Activated CD8-positive, alpha-beta T cell treated with anti-CD3 and anti-CD28 coated beads for 36 hours (primary cell): ENCODE results near the gene NRXN3. TPM values are rescaled to one million over a fixed set of nuclear protein-coding genes. Genes with fewer than 3 reads are reported as not detected.

Experiments
- ATAC-seq: fragments of 200-7000 bp; cut with Tn5 transposase; one replicate; pipeline ENCODE4 v1.10.0; 2021; ENCODE audit warnings: mild to moderate bottlenecking, moderate library complexity
- CTCF ChIA-PET: fragments of 350-600 bp; sonication (Branson Sonifier 250); formaldehyde crosslinking; loops from one replicate; lab custom pipeline; 2021; ENCODE audit warnings: antibody characterized with exemption; lab: Charles Lee
- POLR2A ChIA-PET: fragments of 350-600 bp; sonication (Branson Sonifier 250); formaldehyde crosslinking; loops from one replicate; lab custom pipeline; 2021; ENCODE audit warnings: antibody characterized with exemption; lab: Charles Lee
- DNase-seq: peaks from one replicate; pipeline ENCODE4 v3.0.0-alpha.2; 2020
- H3K27ac Mint-ChIP-seq: one replicate; pipeline ENCODE4 v1.8.0; 2021; ENCODE audit warnings: mild to moderate bottlenecking, mixed read lengths
- H3K27me3 Mint-ChIP-seq: one replicate; pipeline ENCODE4 v1.8.0; 2021; ENCODE audit warnings: mixed read lengths
- H3K36me3 Mint-ChIP-seq: one replicate; pipeline ENCODE4 v1.8.0; 2021; ENCODE audit warnings: low read depth, mixed read lengths
- H3K4me1 Mint-ChIP-seq: one replicate; pipeline ENCODE4 v1.8.0; 2021; ENCODE audit warnings: low read depth, mixed read lengths
- H3K4me3 Mint-ChIP-seq: one replicate; pipeline ENCODE4 v1.8.0; 2021; ENCODE audit warnings: mild to moderate bottlenecking, moderate library complexity, mixed read lengths
- H3K9me3 Mint-ChIP-seq: one replicate; pipeline ENCODE4 v1.8.0; 2021; ENCODE audit warnings: mixed read lengths
- intact Hi-C: fragments of 100-400 bp; cut with micrococcal nuclease; formaldehyde crosslinking; loops from one replicate; pipeline ENCODE4 v1.10.0; 2022
- total RNA-seq, 2 experiments: library from RNA; stranded (reverse); gene quantifications; one replicate each; pipeline ENCODE4 v1.2.3, GENCODE V29; 2021
- TF ChIP-seq, protein P1 (sequence below): fragments of 200-600 bp; IDR thresholded peaks from one replicate; pipeline ENCODE4 v1.8.0; 2022; ENCODE audit warnings: antibody characterized with exemption, mild to moderate bottlenecking

NRXN3 gene
- total RNA-seq, 2 experiments from 2014 or later: not detected

DNA sequence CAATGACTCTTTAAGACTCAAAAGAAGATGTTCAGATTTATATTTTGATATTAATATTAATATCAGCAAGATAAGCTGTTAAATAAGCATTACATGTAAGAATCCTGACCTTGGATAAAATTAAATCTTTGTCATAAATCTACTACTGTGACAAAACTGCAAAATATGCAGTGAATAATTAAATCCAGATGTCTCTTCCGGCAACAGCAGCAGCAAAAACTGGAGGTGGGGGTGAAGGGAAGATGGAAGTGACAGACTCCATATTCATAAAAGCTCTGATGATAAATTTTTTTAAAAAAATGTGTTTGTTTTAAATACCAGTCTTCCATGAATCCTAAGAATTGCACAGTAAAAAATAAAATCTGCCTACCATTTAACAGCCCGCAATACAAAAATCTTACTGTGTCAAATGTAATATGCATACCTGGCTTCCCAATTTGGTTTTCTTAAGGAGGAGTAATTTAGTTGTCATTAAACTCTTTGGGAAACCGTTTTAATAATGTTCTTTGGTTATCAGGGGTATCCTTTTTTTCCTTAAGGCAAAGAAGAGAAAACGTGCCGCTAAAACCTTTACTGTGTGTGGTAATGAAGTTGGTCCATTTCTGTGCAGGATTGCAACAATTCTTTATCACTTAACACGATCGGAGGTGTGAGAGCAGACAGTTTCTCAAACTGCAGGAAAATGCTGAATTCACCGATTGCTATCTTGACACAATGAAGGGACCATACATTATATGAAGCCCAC lies 1562.9 kb downstream of the NRXN3 start:
- CTCF ChIA-PET: no interaction called here
- intact Hi-C loops: no loop called here
- no peaks in the 10 kb centered on the region for H3K36me3 Mint-ChIP-seq
- ATAC-seq (no peak), DNase-seq (no peak)
- peaks cover 6% of the 10 kb centered on the region for H3K4me1 Mint-ChIP-seq
- no peak overlapping the region for H3K4me3 Mint-ChIP-seq
- H3K9me3 Mint-ChIP-seq: peaks cover 8% of the 10 kb centered on the region
- H3K27me3 Mint-ChIP-seq: no peaks in the 10 kb centered on the region
- POLR2A ChIA-PET: no interaction called here
- TF ChIP-seq, protein P1, sequence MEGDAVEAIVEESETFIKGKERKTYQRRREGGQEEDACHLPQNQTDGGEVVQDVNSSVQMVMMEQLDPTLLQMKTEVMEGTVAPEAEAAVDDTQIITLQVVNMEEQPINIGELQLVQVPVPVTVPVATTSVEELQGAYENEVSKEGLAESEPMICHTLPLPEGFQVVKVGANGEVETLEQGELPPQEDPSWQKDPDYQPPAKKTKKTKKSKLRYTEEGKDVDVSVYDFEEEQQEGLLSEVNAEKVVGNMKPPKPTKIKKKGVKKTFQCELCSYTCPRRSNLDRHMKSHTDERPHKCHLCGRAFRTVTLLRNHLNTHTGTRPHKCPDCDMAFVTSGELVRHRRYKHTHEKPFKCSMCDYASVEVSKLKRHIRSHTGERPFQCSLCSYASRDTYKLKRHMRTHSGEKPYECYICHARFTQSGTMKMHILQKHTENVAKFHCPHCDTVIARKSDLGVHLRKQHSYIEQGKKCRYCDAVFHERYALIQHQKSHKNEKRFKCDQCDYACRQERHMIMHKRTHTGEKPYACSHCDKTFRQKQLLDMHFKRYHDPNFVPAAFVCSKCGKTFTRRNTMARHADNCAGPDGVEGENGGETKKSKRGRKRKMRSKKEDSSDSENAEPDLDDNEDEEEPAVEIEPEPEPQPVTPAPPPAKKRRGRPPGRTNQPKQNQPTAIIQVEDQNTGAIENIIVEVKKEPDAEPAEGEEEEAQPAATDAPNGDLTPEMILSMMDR: no peak
- H3K27ac Mint-ChIP-seq: no peak overlapping the region

DNA sequence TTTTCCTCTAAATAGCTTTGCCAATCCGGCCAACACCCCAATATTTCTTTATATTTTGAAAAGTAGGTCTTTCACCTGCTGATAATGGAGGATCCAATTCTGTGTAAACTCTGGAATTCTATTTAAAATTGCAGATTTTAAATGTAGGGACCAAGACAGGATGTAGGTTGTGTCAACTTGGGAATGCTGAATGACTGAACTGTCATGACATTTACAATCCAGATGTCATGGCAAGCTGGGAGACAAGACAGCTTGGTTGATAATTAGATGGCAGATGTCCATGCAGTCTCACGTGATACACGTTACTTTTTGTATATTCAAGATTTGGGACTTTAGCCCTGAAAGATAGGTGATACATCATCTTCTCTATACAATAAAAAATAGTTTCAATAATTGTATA lies 1564.0 kb downstream of the NRXN3 start:
- Mint-ChIP-seq H3K4me3 (no peak overlapping the region), H3K4me1 (peaks cover 4% of the 10 kb centered on the region), H3K9me3 (peaks cover 10% of the 10 kb centered on the region), H3K27ac (no peak overlapping the region), H3K27me3 (no peaks in the 10 kb centered on the region), H3K36me3 (no peaks in the 10 kb centered on the region)
- intact Hi-C loops: no loop called here
- TF ChIP-seq, protein P1: no peak
- POLR2A ChIA-PET: no interaction called here
- DNase-seq: no peak
- CTCF ChIA-PET: no interaction called here
- no peak for ATAC-seq

DNA sequence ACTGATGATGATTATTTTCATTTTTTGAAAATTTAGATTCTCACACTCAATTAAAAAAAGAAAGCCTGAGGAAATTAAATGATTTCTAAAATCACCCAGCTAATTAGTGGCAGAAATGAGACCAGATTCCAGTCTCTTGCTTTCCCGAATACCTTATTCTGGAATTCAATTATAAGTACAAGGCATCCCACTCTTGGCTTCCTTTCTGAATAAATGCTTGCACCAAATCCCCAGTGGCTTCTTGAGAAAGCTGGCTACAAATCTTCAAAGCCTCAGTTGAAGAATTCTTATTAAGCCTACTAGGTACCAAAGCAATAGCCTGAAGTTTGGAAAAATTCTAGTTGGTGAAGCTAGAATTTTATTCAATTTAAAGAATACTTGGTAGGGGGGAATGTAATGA lies 1564.5 kb downstream of the NRXN3 start:
- H3K27ac Mint-ChIP-seq: no peak overlapping the region
- H3K9me3 Mint-ChIP-seq: peaks cover 10% of the 10 kb centered on the region
- H3K36me3 Mint-ChIP-seq: no peaks in the 10 kb centered on the region
- ChIA-PET CTCF (no interaction called here), POLR2A (no interaction called here)
- DNase-seq: no peak
- H3K4me1 Mint-ChIP-seq: peaks cover 4% of the 10 kb centered on the region
- intact Hi-C loops: no loop called here
- ATAC-seq: no peak
- TF ChIP-seq, protein P1: no peak
- no peak overlapping the region for H3K4me3 Mint-ChIP-seq
- H3K27me3 Mint-ChIP-seq: no peaks in the 10 kb centered on the region

DNA sequence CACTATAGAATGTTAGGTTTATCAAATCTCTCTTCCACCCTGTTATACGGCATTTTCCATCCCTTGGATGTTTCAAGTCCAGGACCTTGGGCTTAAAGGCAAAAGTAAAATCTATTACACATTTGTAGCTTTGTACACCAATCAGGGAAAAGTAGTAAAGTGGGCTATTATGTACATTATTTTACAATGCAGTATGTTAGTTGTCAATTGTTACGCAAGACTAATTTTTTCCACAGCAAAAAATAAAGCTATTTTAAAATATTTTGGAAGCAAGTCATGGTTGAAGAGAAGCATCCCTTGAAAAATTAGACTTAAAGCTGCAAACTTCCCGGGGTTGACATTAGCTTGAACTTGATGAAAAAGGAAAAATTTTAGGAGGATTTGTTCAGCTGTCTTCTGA lies 1564.9 kb downstream of the NRXN3 start:
- intact Hi-C loops: no loop called here
- H3K9me3 Mint-ChIP-seq: peaks cover 12% of the 10 kb centered on the region
- CTCF ChIA-PET: no interaction called here
- no peak for ATAC-seq
- peaks cover 4% of the 10 kb centered on the region for H3K4me1 Mint-ChIP-seq
- H3K27ac Mint-ChIP-seq: no peak overlapping the region
- H3K36me3 Mint-ChIP-seq: no peaks in the 10 kb centered on the region
- no peaks in the 10 kb centered on the region for H3K27me3 Mint-ChIP-seq
- TF ChIP-seq, protein P1: no peak
- no peak overlapping the region for H3K4me3 Mint-ChIP-seq
- POLR2A ChIA-PET: no interaction called here
- DNase-seq: no peak

DNA sequence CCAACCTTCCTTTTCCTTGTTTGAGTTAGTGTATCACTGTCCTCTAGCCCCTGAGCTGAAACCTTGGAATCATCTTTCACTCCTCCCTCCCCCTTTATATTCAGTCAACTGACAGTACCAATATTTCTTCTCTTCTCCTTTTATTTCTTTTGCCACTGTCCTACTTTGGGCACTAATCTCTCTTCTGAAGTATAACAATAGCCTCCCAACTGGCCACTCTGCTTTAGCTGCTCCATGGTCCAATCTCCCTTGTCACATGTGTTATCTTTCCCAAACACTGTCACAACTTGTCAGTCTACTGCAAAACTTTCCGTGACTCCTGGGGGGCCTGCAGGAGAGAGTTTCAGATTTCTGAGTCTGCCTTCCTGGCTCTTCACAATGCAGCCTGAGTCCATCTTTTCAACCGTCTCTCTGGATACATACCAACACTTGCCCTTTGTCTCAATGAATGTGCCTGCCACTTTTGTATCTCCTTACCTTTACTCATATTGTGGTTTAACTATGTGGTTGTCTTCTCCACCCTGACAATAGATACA lies 1570.0 kb downstream of the NRXN3 start:
- TF ChIP-seq, protein P1: no peak
- no peak for DNase-seq
- Mint-ChIP-seq H3K4me1 (no peaks in the 10 kb centered on the region), H3K4me3 (no peak overlapping the region), H3K9me3 (peaks cover 12% of the 10 kb centered on the region), H3K36me3 (no peaks in the 10 kb centered on the region), H3K27me3 (no peaks in the 10 kb centered on the region), H3K27ac (no peak overlapping the region)
- no peak for ATAC-seq
- ChIA-PET POLR2A (no interaction called here), CTCF (no interaction called here)
- intact Hi-C loops: no loop called here
